ENCODE measurements around the gene TLE2.
"Not testable (repeated sequence)": the region's sequence is repeated elsewhere in the genome, so short reads cannot be mapped to it uniquely, and the experiment has no call there.

Gene TLE2

DNA sequence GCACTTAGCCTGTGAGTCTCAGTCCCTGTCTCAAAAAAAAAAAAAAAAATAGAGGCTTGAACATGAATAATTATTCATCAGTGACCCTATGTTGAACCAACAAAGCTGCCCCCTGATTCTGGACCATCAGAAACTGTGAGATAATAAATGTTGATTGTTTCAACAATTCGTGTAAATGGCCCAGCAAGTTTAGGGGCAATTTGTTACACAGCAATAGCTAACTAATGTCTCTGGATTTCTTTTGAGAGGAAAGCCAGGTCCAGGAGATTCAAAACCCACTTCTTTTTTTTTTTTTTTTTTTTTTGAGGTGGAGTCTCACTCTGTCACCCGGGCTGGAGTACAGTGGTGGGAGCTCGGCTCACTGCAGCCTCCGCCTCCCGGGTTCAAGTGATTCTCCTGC is 64.2 kb downstream of the TLE2 start:
- Histone ChIP-seq H3K36me3 (ENCODE audit: control insufficient read depth, insufficient read depth, low read length) (no peaks in the 10 kb centered on the region), H3K4me3 (ENCODE audit: extremely low read depth, insufficient read depth, low read length, poor library complexity, severe bottlenecking) (no peak overlapping the region), H3K4me1 (ENCODE audit: control insufficient read depth, insufficient read depth, low read length, poor library complexity, severe bottlenecking) (no peaks in the 10 kb centered on the region), H3K27ac (ENCODE audit: low read depth, low read length, severe bottlenecking) (no peak overlapping the region), H3K9me3 (ENCODE audit: control insufficient read depth, low read length) (no peaks in the 10 kb centered on the region)
- 88 to 95% methylated on average over 3 to 4 of the region's 5 CpGs for WGBS, 2 experiments (ENCODE audit: insufficient coverage in 2 of 2)

DNA sequence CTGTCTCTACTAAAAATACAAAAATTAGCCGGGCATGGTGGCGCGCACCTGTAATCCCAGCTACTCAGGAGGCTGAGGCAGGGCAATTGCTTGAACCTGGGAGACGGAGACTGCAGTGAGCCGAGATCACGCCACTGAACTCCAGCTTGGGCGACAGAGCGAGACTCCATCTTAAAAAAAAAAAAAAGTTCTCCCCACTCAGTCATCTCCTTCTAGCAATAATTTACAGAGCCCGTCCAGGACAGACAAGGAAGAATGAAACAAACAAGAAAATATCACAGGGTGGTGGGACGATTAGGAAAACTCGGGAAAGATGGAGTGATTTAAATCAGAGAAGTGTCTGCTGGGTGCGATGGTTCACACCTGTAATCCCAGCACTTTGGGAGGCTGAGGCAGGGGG is 65.4 kb downstream of the TLE2 start:
- 86% methylated on average over 6 to 9 of the region's 12 CpGs for WGBS, 2 experiments (ENCODE audit: insufficient coverage in 2 of 2)
- H3K36me3 ChIP-seq (ENCODE audit: control insufficient read depth, insufficient read depth, low read length), result not testable (repeated sequence)

DNA sequence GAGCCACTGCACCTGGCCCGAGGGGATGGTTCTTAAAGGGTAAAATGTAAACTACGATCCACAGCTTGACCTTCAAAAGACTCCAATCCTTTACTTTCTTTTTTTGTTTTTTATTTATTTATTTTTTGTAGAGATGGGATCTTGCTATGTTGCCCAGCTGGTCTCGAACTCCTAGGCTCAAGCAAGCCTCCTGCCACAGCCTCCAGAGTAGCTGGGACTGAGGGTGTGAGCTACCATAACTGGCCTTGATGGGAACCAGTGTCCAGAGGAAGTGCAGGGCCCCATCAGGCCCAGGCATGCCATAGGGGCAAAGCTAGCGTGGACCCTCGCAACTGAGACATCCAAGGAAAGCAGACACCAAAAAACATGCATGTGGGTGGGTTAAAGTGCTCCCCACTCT is 66.0 kb downstream of the TLE2 start:
- no peak overlapping the region for H3K4me3 ChIP-seq (ENCODE audit: extremely low read depth, insufficient read depth, low read length, poor library complexity, severe bottlenecking)
- no peak overlapping the region for H3K27ac ChIP-seq (ENCODE audit: low read depth, low read length, severe bottlenecking)
- no peaks in the 10 kb centered on the region for H3K9me3 ChIP-seq (ENCODE audit: control insufficient read depth, low read length)
- no peaks in the 10 kb centered on the region for H3K36me3 ChIP-seq (ENCODE audit: control insufficient read depth, insufficient read depth, low read length)
- WGBS, 2 experiments (ENCODE audit: insufficient coverage in 2 of 2), result 94 to 97% methylated on average over 2 to 3 of the region's 5 CpGs
- no peaks in the 10 kb centered on the region for H3K4me1 ChIP-seq (ENCODE audit: control insufficient read depth, insufficient read depth, low read length, poor library complexity, severe bottlenecking)

More for the DNA sequence above, 65.4 kb downstream of the TLE2 start:
- not testable (repeated sequence) for H3K4me3 ChIP-seq (ENCODE audit: extremely low read depth, insufficient read depth, low read length, poor library complexity, severe bottlenecking); H3K4me1 ChIP-seq (ENCODE audit: control insufficient read depth, insufficient read depth, low read length, poor library complexity, severe bottlenecking); H3K27ac ChIP-seq (ENCODE audit: low read depth, low read length, severe bottlenecking); H3K9me3 ChIP-seq (ENCODE audit: control insufficient read depth, low read length)

DNA sequence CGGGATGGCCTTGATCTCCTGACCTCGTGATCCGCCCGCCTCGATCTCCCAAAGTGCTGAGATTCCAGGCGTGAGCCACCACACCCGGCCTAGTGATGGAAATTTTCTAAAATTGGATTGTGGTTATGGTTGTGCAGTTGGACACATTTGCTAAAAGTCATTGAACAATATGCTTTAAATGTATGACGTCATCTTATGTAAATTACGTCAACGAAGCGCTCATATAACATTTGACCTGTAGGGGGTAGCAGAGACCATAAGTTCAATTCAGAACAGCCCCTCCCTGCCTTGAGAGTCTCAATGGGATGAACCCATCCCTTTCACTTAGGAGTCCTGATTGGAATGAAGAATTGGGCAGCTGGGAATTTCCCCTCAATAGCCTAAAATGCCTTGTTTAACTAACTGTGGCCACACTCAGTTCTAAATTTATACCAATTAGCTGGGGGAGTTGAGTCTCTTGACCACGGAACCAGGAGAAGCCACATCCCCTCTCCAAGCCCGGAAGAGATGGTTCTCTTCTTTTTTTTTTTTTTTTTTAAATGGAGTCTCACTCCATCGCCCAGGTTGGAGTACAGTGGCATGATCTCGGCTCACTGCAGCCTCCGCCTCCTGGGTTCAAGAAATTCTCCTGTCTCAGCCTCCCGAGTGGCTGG is 66.9 kb downstream of the TLE2 start:
- Histone ChIP-seq H3K4me3 (ENCODE audit: extremely low read depth, insufficient read depth, low read length, poor library complexity, severe bottlenecking) (no peak overlapping the region), H3K27ac (ENCODE audit: low read depth, low read length, severe bottlenecking) (no peak overlapping the region), H3K9me3 (ENCODE audit: control insufficient read depth, low read length) (no peaks in the 10 kb centered on the region), H3K36me3 (ENCODE audit: control insufficient read depth, insufficient read depth, low read length) (no peaks in the 10 kb centered on the region), H3K4me1 (ENCODE audit: control insufficient read depth, insufficient read depth, low read length, poor library complexity, severe bottlenecking) (no peaks in the 10 kb centered on the region)
- 43 to 59% methylated on average over 11 to 14 of the region's 17 CpGs for WGBS, 2 experiments (ENCODE audit: insufficient coverage in 2 of 2)

DNA sequence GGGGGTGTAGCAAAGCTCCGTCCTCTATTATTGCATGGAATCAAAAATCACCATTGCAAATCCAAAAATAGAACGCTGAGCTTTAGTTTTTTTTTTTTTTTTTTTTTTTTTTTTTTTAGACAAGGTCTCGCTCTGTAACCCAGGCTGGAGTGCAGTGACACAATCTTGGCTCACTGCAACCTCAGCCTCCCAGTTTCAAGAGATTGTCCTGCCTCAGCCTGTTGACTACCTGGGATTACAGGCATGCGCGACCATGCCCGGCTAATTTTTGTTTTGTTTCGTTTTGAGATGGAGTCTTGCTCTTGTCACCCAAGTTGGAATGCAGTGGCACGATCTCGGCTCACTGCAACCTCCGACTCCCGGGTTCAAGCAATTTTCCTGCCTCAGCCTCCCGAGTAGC is 69.0 kb downstream of the TLE2 start:
- Histone ChIP-seq H3K4me3 (ENCODE audit: extremely low read depth, insufficient read depth, low read length, poor library complexity, severe bottlenecking) (no peak overlapping the region), H3K27ac (ENCODE audit: low read depth, low read length, severe bottlenecking) (no peak overlapping the region), H3K4me1 (ENCODE audit: control insufficient read depth, insufficient read depth, low read length, poor library complexity, severe bottlenecking) (no peaks in the 10 kb centered on the region), H3K36me3 (ENCODE audit: control insufficient read depth, insufficient read depth, low read length) (no peaks in the 10 kb centered on the region), H3K9me3 (ENCODE audit: control insufficient read depth, low read length) (no peaks in the 10 kb centered on the region)
- WGBS, 2 experiments (ENCODE audit: insufficient coverage in 2 of 2), result 91 to 95% methylated on average over 9 to 12 of the region's 12 CpGs

DNA sequence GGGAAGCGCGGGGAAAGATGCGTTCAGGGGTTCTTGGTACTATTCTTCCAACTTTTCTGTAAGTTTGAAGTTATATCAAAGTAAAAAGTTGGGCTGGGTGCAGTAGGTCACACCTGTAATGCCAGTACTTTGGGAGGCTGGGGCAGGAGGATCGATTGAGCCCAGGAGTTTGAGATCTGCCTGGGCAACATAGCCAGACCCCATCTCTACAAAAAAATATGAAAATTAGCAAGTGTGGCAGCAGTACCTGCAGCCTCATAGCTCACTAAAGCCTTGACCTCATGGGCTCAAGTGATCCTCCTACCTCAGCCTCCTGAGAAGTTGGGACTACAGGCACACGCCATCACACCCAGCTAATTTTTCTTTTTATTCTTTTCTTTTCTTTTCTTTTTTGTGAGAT is 71.9 kb downstream of the TLE2 start:
- 91 to 92% methylated on average over 3 to 4 of the region's 5 CpGs for WGBS, 2 experiments (ENCODE audit: insufficient coverage in 2 of 2)
- Histone ChIP-seq H3K4me3 (ENCODE audit: extremely low read depth, insufficient read depth, low read length, poor library complexity, severe bottlenecking) (no peak overlapping the region), H3K4me1 (ENCODE audit: control insufficient read depth, insufficient read depth, low read length, poor library complexity, severe bottlenecking) (no peaks in the 10 kb centered on the region), H3K9me3 (ENCODE audit: control insufficient read depth, low read length) (no peaks in the 10 kb centered on the region), H3K27ac (ENCODE audit: low read depth, low read length, severe bottlenecking) (no peak overlapping the region), H3K36me3 (ENCODE audit: control insufficient read depth, insufficient read depth, low read length) (no peaks in the 10 kb centered on the region)

DNA sequence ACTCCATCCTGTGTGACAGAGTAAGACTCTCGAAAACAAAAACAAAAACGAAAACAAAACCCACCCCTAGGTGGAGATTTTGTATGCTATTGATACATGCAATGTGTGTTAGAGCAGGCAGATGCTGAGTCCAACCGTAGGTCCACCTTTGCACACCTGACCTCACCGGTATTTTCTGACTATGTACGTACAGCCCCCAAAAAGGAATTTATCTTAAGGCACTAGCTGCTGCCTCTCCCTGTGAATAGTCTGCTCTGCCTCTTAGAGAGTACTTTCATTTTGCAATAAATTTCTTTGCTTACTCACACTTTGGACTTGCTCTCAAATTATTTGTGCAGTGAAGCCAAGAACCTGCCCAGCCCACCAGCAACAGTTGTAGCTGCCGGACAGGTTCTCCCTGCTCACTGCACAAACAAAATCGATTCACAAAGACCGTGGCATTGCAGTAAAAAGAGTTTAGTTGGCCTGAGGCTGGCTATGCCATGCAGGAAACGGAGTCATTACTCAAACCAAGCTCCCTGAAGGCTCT is 76.1 kb downstream of the TLE2 start:
- Histone ChIP-seq H3K4me1 (ENCODE audit: control insufficient read depth, insufficient read depth, low read length, poor library complexity, severe bottlenecking) (peaks cover 4% of the 10 kb centered on the region), H3K27ac (ENCODE audit: low read depth, low read length, severe bottlenecking) (no peak overlapping the region), H3K36me3 (ENCODE audit: control insufficient read depth, insufficient read depth, low read length) (peaks cover 7% of the 10 kb centered on the region), H3K9me3 (ENCODE audit: control insufficient read depth, low read length) (no peaks in the 10 kb centered on the region), H3K4me3 (ENCODE audit: extremely low read depth, insufficient read depth, low read length, poor library complexity, severe bottlenecking) (no peak overlapping the region)
- WGBS, 2 experiments (ENCODE audit: insufficient coverage in 2 of 2), result 76 to 86% methylated on average over 7 of the region's 9 CpGs

DNA sequence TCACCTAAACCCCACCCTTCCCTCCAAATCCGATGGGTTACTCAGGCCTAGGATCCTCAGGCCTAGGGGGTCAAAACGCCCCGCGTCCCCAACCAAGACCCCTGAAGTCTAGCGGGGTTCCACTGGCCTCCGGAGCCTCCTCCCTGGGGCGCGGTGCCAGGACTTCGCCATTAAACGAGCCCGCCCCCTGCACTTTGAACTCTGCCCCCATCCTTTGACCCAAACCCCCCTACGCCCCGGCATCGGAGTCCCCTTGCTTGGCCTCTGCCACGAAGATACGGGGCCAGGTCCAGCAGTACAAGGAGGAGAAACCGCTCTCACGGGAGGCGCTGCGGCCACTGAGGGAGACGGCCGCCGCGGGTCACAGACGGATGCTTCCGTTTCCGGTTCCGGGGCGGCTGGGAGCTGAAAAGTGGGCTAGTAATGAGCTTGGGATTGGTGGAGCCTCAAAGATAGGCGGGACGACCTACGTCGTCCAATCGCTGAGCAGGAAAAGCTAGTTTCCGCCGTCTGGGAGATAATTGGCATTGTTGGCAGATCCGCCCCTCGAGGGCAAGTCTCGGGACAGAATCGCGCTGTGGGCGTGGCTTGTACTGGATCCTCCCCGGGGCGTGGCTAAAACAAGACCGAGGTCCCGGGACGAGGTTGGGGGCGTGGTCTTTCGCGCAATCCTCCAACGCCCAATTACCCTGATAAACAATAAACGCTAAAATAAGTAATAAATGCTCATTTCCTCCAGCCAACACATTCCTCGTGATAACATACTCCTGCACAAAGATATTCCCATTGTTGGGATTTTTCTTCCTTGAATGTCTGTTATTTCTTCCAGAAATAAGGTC is 78.6 kb downstream of the TLE2 start:
- WGBS, 2 experiments (ENCODE audit: insufficient coverage in 2 of 2), result 0% methylated on average over 41 to 46 of the region's 53 CpGs
- no peaks in the 10 kb centered on the region for H3K9me3 ChIP-seq (ENCODE audit: control insufficient read depth, low read length)
- H3K4me1 ChIP-seq (ENCODE audit: control insufficient read depth, insufficient read depth, low read length, poor library complexity, severe bottlenecking), result peaks cover 4% of the 10 kb centered on the region
- H3K4me3 ChIP-seq (ENCODE audit: extremely low read depth, insufficient read depth, low read length, poor library complexity, severe bottlenecking), result peak overlapping the region; percentile 99
- peak overlapping the region; percentile 98 for H3K27ac ChIP-seq (ENCODE audit: low read depth, low read length, severe bottlenecking)
- H3K36me3 ChIP-seq (ENCODE audit: control insufficient read depth, insufficient read depth, low read length), result peaks cover 7% of the 10 kb centered on the region

DNA sequence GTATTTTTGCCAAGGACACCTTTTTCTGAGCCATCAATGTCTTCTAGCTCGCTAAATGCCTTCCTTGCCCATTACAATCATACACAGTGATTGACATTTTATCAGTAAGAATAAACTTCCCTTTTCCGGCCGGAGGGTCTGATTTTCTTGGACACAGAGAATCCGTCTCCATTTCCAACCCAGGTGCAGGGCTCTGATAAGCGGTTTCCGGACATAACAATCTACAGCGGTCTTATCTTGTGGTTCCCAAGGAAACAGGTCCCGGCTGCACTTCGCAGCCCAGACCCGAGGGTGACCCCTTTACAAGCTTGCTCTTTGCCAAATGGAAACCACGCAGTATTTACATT is 79.2 kb downstream of the TLE2 start:
- 10 to 11% methylated on average over 11 of the region's 11 CpGs for WGBS, 2 experiments (ENCODE audit: insufficient coverage in 2 of 2)
- Histone ChIP-seq H3K9me3 (ENCODE audit: control insufficient read depth, low read length) (no peaks in the 10 kb centered on the region), H3K4me1 (ENCODE audit: control insufficient read depth, insufficient read depth, low read length, poor library complexity, severe bottlenecking) (peaks cover 4% of the 10 kb centered on the region), H3K27ac (ENCODE audit: low read depth, low read length, severe bottlenecking) (peak overlapping the region; percentile 98), H3K4me3 (ENCODE audit: extremely low read depth, insufficient read depth, low read length, poor library complexity, severe bottlenecking) (peak overlapping the region; percentile 99), H3K36me3 (ENCODE audit: control insufficient read depth, insufficient read depth, low read length) (peaks cover 7% of the 10 kb centered on the region)

Measured in mesodermal cell (in vitro differentiated cells).